B cell (primary cell): Measurements from ENCODE around the gene ARMC5. TPM values are rescaled to one million over a fixed set of nuclear protein-coding genes. Genes with fewer than 3 reads are reported as not detected.

Source experiments
- ATAC-seq: fragments of 200-7000 bp; cut with Tn5 transposase; one replicate; pipeline ENCODE4 v1.10.0; 2021; ENCODE audit warnings: low read depth, mild to moderate bottlenecking, moderate number of reproducible peaks, moderate library complexity
- CTCF ChIA-PET: fragments of 350-600 bp; sonication (Branson Sonifier 250); formaldehyde crosslinking; loops from one replicate; lab custom pipeline; 2021; ENCODE audit warnings: antibody characterized with exemption, inconsistent platforms; lab: Charles Lee
- POLR2A ChIA-PET: fragments of 350-600 bp; sonication (Branson Sonifier 250); formaldehyde crosslinking; loops from one replicate; lab custom pipeline; 2021; ENCODE audit warnings: antibody characterized with exemption; lab: Charles Lee
- DNase-seq: peaks from one replicate; pipeline ENCODE4 v3.0.0; 2013
- H2AFZ ChIP-seq: 2 replicates; pipeline ENCODE4 v1.6.1; 2012; ENCODE audit warnings: mild to moderate bottlenecking, low read depth, low read length; ENCODE audit not compliant: insufficient read depth, poor library complexity, severe bottlenecking
- H3K27ac ChIP-seq, 2 donors: 1 replicate in 1 of 2; 2 replicates in 1 of 2; pipeline ENCODE4 v1.5.1; 2012 to 2013; ENCODE audit warnings: low read length in 2 of 2, mild to moderate bottlenecking in 2 of 2, moderate library complexity in 1 of 2
- H3K27me3 ChIP-seq, 4 experiments: fragments of 200-600 bp in 1 of 4; sonication (generic) in 1 of 4; replicated peaks in 1 of 4; 1 replicate in 2 of 4; 2 replicates in 2 of 4; pipeline versions ENCODE4 v1.6.1 to v1.7.0; 2013 to 2016; ENCODE audit warnings: low read length in 3 of 4, mild to moderate bottlenecking in 2 of 4, mixed read lengths in 1 of 4, moderate library complexity in 1 of 4; ENCODE audit not compliant: insufficient read depth in 4 of 4, control insufficient read depth in 3 of 4; ENCODE audit errors: control extremely low read depth in 1 of 4
- H3K36me3 ChIP-seq, 2 experiments: replicated peaks in 1 of 2; 1 replicate in 1 of 2; 2 replicates in 1 of 2; pipeline versions ENCODE4 v1.6.1 to v1.7.1; 2013; ENCODE audit warnings: low read length in 1 of 2; ENCODE audit not compliant: insufficient read depth in 2 of 2, control insufficient read depth in 1 of 2; ENCODE audit errors: control extremely low read depth in 1 of 2, extremely low read depth in 1 of 2
- H3K4me1 ChIP-seq, 2 donors: fragments of 200-600 bp in 1 of 2; sonication (generic) in 1 of 2; 1 replicate in 1 of 2; 2 replicates in 1 of 2; pipeline versions ENCODE4 v1.5.1 to v1.6.1; 2013 to 2017; ENCODE audit warnings: low read length in 2 of 2; ENCODE audit not compliant: control insufficient read depth in 2 of 2, insufficient read depth in 2 of 2
- H3K4me2 ChIP-seq: replicated peaks from 2 replicates; pipeline ENCODE3; 2012; ENCODE audit warnings: mild to moderate bottlenecking, low read depth, low read length; ENCODE audit not compliant: poor library complexity, severe bottlenecking
- H3K4me3 ChIP-seq, 5 experiments: fragments of 200-600 bp in 1 of 5; sonication (generic) in 1 of 5; 1 replicate in 3 of 5; 2 replicates in 2 of 5; pipeline versions ENCODE4 v1.5.1 to v1.7.0; 2011 to 2016; ENCODE audit warnings: low read length in 4 of 5, mild to moderate bottlenecking in 4 of 5, low read depth in 2 of 5, control low read depth in 1 of 5, moderate library complexity in 1 of 5; ENCODE audit not compliant: insufficient read depth in 1 of 5; ENCODE audit errors: control extremely low read depth in 1 of 5, extremely low read depth in 1 of 5
- H3K79me2 ChIP-seq: fragments of 200-600 bp; sonication (generic); one replicate; pipeline ENCODE4 v1.6.0; 2016; ENCODE audit warnings: low read length; ENCODE audit not compliant: control insufficient read depth, insufficient read depth
- H3K9ac ChIP-seq: fragments of 200-600 bp; sonication (generic); 2 replicates; pipeline ENCODE4 v1.6.1; 2017; ENCODE audit warnings: mild to moderate bottlenecking, low read length, moderate library complexity
- H3K9me3 ChIP-seq, 3 donors: one replicate each; pipeline versions ENCODE4 v1.6.1 to v1.7.1; 2013; ENCODE audit warnings: low read length in 2 of 3; ENCODE audit not compliant: control insufficient read depth in 2 of 3, insufficient read depth in 1 of 3; ENCODE audit errors: control extremely low read depth in 1 of 3
- H4K20me1 ChIP-seq: 2 replicates; pipeline ENCODE4 v1.6.0; 2012; ENCODE audit warnings: mild to moderate bottlenecking, low read length; ENCODE audit not compliant: insufficient read depth, control insufficient read depth, poor library complexity, severe bottlenecking
- H3K27ac Mint-ChIP-seq: one replicate; pipeline ENCODE4 v1.8.0; 2021; ENCODE audit warnings: mixed read lengths
- H3K27me3 Mint-ChIP-seq: one replicate; pipeline ENCODE4 v1.8.0; 2021; ENCODE audit warnings: mixed read lengths
- H3K4me1 Mint-ChIP-seq: one replicate; pipeline ENCODE4 v1.8.0; 2021; ENCODE audit warnings: mixed read lengths
- H3K4me3 Mint-ChIP-seq: one replicate; pipeline ENCODE4 v1.8.0; 2021; ENCODE audit warnings: mixed read lengths
- H3K9me3 Mint-ChIP-seq: one replicate; pipeline ENCODE4 v1.8.0; 2022; ENCODE audit warnings: mixed read lengths; ENCODE audit not compliant: insufficient read depth
- CTCF ChIP-seq: fragments of 200-600 bp; IDR thresholded peaks from one replicate; pipeline ENCODE4 v1.8.0; 2022; ENCODE audit warnings: antibody characterized with exemption, mild to moderate bottlenecking
- EZH2 ChIP-seq: IDR thresholded peaks from 2 replicates; pipeline ENCODE4 v1.6.1; 2012; ENCODE audit warnings: borderline replicate concordance, low read depth, mild to moderate bottlenecking, moderate library complexity, low read length; ENCODE audit not compliant: insufficient read depth, poor library complexity, severe bottlenecking
- WGBS: methylation state at CpG from one replicate; pipeline ENCODE4 v1.1.5; 2013; ENCODE audit warnings: missing lambda C conversion rate; ENCODE audit not compliant: insufficient coverage; 5-methylcytosine and 5-hydroxymethylcytosine counted together
- intact Hi-C: fragments of 100-400 bp; cut with micrococcal nuclease; formaldehyde crosslinking; loops from one replicate; pipeline ENCODE4 v1.10.0; 2022
- polyA plus RNA-seq: library from polyadenylated mRNA; depleted of rRNA; stranded (reverse); fragments of >200 nt; gene quantifications from 2 replicates; pipeline ENCODE4 v1.2.3, GENCODE V29; 2012
- total RNA-seq, 2 donors: library from RNA; stranded (reverse); fragments of 120-200 nt in 1 of 2; gene quantifications; 1 replicate in 1 of 2; 2 replicates in 1 of 2; pipeline versions ENCODE4 v1.2.3 to v1.2.4, GENCODE V29; 2013 to 2022

Gene ARMC5
- total and polyA plus RNA-seq, 2 donors (not counting 1 experiment from before 2014, with no cell fraction given), result 11.7 to 15.4 TPM

GRCh38 chr16:31435341-31436220, 23.7 kb upstream of the ARMC5 start:
- Mint-ChIP-seq H3K27me3 (no peaks in the 10 kb centered on the region), H3K4me3 (no peak overlapping the region), H3K9me3 (no peaks in the 10 kb centered on the region), H3K4me1 (peaks cover 13% of the 10 kb centered on the region), H3K27ac (no peak overlapping the region)
- H3K4me1 ChIP-seq, result peaks cover 8 to 12% of the 10 kb centered on the region in 2 donors
- intact Hi-C loops, result no loop called here
- TF ChIP-seq CTCF, result no peak
- no peak for TF ChIP-seq EZH2
- H3K79me2 ChIP-seq, result no peaks in the 10 kb centered on the region
- H3K9ac ChIP-seq, result no peak overlapping the region
- H3K9me3 ChIP-seq, result no peaks in the 10 kb centered on the region
- no peak overlapping the region for H3K4me2 ChIP-seq
- H3K27ac ChIP-seq, result no peak overlapping the region
- ATAC-seq (no peak), DNase-seq (no peak)
- CTCF ChIA-PET, result interaction anchor here (1.4 kb wide), 1 partner anchor 10 kb away, joined by 3 read pairs; no protein-coding TSS in a partner anchor
- POLR2A ChIA-PET, result no interaction called here
- peaks cover 0 to under 1% (median 0%) of the 10 kb centered on the region in 4 experiments for H3K27me3 ChIP-seq
- H4K20me1 ChIP-seq, result no peaks in the 10 kb centered on the region
- H2AFZ ChIP-seq, result no peak overlapping the region
- no peaks in the 10 kb centered on the region for H3K36me3 ChIP-seq
- no peak overlapping the region for H3K4me3 ChIP-seq
- 96% methylated on average over 40 of the region's 47 CpGs for WGBS
